ENCODE measurements around the gene IL12RB2.
"Not testable (repeated sequence)": the region's sequence is repeated elsewhere in the genome, so short reads cannot be mapped to it uniquely, and the experiment has no call there.

Gene IL12RB2

DNA sequence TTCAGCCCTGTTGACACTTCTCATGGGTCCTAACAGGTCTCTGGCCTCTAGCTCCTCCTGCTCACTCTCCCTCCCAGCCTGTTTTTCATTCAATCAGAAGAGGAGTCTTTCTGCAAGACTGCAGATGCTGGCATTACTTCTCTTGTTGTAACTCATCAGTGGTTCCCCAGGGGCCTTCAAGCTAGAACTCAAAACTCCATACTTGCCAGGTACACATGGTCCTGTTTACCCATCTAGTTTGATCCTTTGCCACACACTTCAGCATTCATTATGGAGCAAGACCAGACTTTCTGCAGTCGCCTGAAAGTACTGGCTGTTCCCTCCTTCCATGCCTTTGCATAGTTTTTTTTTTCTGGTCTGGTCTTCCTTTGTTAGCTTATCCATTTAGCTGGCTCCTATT is 74.6 kb downstream of the IL12RB2 start:
- H3K9me3 ChIP-seq (ENCODE audit: control insufficient read depth, insufficient read depth, low read length), result peaks cover 14% of the 10 kb centered on the region
- no peak overlapping the region for H3K4me3 ChIP-seq (ENCODE audit: low read depth, low read length)
- H3K27me3 ChIP-seq (ENCODE audit: control insufficient read depth, insufficient read depth, low read length), result no peaks in the 10 kb centered on the region
- no peaks in the 10 kb centered on the region for H3K4me1 ChIP-seq (ENCODE audit: control insufficient read depth, insufficient read depth, low read length)
- no peaks in the 10 kb centered on the region for H3K36me3 ChIP-seq (ENCODE audit: control insufficient read depth, insufficient read depth, low read length)
- H3K9ac ChIP-seq (ENCODE audit: low read depth, low read length), result no peak overlapping the region

DNA sequence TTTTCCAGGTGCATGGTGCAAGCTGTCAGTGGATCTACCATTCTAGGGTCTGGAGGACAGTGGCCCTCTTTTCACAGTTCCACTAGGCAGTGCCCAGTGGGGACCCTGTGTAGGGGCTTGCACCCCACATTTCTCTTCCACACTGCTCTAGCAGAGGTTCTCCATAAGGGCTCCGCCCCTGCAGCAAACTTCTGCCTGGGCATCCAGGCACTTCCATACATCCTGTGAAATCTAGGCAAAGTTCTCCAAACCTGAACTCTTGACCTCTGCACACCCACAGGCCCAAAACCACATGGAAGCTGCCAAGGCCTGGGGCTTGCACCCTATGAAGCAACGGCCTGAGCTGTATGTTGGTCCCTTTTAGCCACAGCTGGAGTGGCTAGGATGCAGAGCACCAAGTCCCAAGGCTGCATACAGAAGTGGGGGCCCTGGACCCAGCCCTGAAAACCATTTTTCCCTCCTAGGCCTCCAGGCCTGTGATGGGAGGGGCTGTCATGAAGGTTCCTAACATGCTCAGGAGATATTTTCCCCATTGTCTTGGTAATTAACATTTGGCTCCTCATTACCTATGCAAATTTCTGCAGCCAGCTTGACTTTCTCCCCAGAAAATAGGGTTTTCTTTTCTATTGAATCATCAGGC is 76.4 kb downstream of the IL12RB2 start:
- Histone ChIP-seq H3K4me1 (ENCODE audit: control insufficient read depth, insufficient read depth, low read length) (no peaks in the 10 kb centered on the region), H3K9me3 (ENCODE audit: control insufficient read depth, insufficient read depth, low read length) (peaks cover 14% of the 10 kb centered on the region), H3K36me3 (ENCODE audit: control insufficient read depth, insufficient read depth, low read length) (no peaks in the 10 kb centered on the region), H3K9ac (ENCODE audit: low read depth, low read length) (no peak overlapping the region), H3K4me3 (ENCODE audit: low read depth, low read length) (no peak overlapping the region), H3K27me3 (ENCODE audit: control insufficient read depth, insufficient read depth, low read length) (no peaks in the 10 kb centered on the region)

DNA sequence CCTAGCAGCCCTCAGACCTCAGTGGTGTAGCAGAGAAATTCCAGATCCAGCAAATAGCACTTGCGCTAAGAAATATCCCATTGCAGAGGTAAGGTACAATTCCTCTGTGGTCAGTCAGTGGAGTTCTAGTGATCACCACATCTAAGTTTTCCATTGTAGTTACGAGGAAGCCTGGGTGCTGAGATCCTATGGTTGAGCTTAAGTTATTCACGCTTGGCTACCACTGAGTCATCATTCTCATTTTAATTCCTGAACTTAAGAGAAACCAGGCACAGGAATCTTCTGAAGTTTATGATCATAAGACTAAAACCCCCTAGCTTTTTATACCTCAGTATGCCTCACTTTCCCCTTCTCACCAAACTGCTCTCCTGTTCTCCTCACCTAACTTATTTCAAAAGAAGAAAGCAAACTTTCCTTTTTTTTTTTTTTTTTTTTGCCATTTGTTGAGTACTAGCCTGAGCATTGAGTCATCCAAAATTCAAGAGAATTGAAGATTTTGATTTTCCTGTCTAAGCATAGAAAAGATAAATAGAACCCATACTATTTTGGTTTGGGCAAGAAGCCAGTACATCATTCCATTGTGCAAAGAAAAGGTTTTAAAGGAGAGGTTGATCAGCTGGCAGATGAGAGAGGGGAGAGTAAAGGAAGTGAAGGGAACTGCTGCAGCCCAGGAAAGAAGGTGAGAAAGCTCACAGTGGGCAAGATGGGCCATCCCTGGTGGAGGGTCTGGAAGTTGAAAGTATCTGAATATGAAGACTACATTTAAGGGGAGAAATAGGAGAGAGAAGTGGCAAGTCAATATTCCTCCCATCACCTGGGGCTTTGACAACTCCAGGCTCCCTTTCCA is 82.6 kb downstream of the IL12RB2 start:
- Histone ChIP-seq H3K9me3 (ENCODE audit: control insufficient read depth, insufficient read depth, low read length) (no peaks in the 10 kb centered on the region), H3K4me3 (ENCODE audit: low read depth, low read length) (no peak overlapping the region), H3K27me3 (ENCODE audit: control insufficient read depth, insufficient read depth, low read length) (no peaks in the 10 kb centered on the region), H3K36me3 (ENCODE audit: control insufficient read depth, insufficient read depth, low read length) (peaks cover 6% of the 10 kb centered on the region), H3K4me1 (ENCODE audit: control insufficient read depth, insufficient read depth, low read length) (peaks cover 12% of the 10 kb centered on the region), H3K9ac (ENCODE audit: low read depth, low read length) (no peak overlapping the region)

DNA sequence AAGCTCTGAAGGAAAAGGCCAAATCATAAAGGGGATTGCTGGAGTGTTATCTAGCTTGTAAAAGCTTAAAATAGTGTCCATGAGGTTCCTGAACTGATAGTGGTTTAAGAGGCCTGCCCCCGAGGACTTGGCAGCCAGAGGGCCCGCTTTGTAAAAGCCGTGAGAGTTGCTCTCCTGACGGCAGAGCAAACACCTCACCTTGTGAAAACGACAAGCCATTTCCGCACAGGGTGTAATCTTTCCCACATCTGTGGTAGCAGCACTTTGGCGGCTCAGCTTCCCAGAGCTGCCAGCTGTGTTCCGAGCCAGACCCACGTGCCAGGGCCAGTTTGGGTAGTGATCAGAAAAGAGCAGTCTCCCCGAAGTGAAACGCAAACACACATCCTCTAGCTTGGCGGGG is 85.6 kb downstream of the IL12RB2 start:
- Histone ChIP-seq H3K9me3 (ENCODE audit: control insufficient read depth, insufficient read depth, low read length) (no peaks in the 10 kb centered on the region), H3K4me3 (ENCODE audit: low read depth, low read length) (no peak overlapping the region), H3K4me1 (ENCODE audit: control insufficient read depth, insufficient read depth, low read length) (peaks cover 12% of the 10 kb centered on the region), H3K36me3 (ENCODE audit: control insufficient read depth, insufficient read depth, low read length) (peaks cover 9% of the 10 kb centered on the region), H3K27me3 (ENCODE audit: control insufficient read depth, insufficient read depth, low read length) (no peaks in the 10 kb centered on the region), H3K9ac (ENCODE audit: low read depth, low read length) (no peak overlapping the region)

DNA sequence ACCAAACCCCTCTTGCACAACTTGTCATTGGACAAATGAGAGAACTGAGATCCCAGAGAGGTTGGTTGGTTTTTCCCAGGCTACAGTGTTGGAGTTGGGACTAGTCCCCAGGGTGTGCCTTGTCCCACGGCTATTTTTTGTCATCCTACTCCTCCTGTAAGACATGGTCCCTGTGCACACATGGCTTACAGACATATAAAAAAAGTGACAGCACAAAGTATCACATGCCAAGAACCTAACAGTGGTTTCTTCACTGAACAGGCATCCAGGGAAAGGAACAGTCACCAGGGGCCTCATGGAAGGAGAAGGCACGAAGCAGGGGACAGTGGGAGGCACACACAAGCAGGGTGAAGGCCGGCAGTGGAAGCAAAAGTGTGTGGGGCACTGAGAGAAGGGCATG is 86.1 kb downstream of the IL12RB2 start:
- Histone ChIP-seq H3K36me3 (ENCODE audit: control insufficient read depth, insufficient read depth, low read length) (peaks cover 9% of the 10 kb centered on the region), H3K27me3 (ENCODE audit: control insufficient read depth, insufficient read depth, low read length) (no peaks in the 10 kb centered on the region), H3K4me3 (ENCODE audit: low read depth, low read length) (no peak overlapping the region), H3K9ac (ENCODE audit: low read depth, low read length) (no peak overlapping the region), H3K9me3 (ENCODE audit: control insufficient read depth, insufficient read depth, low read length) (no peaks in the 10 kb centered on the region), H3K4me1 (ENCODE audit: control insufficient read depth, insufficient read depth, low read length) (peaks cover 15% of the 10 kb centered on the region)

DNA sequence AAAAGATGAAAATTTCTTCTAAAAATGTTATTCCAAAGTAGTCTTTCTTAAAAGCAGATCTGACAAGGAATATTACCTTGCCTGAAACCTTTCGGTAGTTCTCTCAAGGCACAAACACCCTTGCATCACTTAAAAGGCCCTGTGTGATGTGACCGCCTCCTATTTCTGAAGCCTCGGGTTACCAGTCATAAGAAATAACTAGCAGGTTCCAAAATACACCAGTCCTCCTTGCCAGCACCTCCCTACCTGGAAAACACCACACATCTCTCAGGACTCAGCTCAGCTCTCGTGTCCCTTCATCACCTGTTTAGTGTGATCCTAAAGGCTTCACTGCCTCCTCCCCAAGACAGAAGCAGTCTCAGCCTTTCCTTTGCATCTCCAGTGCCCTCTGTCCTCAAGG is 86.9 kb downstream of the IL12RB2 start:
- Histone ChIP-seq H3K27me3 (ENCODE audit: control insufficient read depth, insufficient read depth, low read length) (no peaks in the 10 kb centered on the region), H3K9ac (ENCODE audit: low read depth, low read length) (no peak overlapping the region), H3K36me3 (ENCODE audit: control insufficient read depth, insufficient read depth, low read length) (peaks cover 9% of the 10 kb centered on the region), H3K4me1 (ENCODE audit: control insufficient read depth, insufficient read depth, low read length) (peaks cover 22% of the 10 kb centered on the region), H3K4me3 (ENCODE audit: low read depth, low read length) (no peak overlapping the region), H3K9me3 (ENCODE audit: control insufficient read depth, insufficient read depth, low read length) (no peaks in the 10 kb centered on the region)

DNA sequence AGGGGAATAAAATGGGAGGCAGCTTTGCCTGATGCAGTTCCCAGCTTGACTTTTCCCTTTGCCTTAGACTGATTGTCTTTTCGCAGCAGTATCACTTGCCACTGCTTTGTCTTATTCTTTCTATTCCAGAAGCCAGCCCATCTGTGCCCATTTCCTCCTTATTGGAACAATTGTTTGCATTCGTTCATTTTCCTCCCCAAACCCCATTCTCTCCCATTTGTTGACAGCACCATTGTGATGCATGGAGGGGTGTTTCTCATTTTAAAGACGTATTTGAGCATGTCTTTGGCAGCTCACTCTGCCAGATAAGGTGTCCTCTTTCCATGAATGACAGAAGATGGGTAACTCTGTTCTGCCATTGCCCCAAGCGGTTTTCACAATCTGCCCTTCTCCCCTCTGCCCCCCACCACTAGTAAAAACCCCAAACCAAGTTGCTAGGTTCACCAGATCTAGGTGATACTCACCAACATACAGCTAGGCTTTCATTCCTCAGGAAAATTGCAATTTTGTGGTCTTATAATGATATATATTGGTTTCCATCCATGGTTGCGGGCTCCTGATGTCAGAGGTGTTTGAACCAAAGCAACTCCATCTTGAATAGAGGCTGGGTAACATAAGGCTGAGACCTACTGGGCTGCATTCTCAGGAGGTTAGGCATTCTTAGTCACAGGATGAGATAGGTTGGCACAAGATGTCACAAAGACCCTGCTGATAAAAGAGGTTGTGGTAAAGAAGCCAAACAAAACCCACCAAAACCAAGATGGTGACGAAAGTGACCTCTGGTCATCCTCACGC is 91.7 kb downstream of the IL12RB2 start:
- H3K4me3 ChIP-seq (ENCODE audit: low read depth, low read length), result no peak overlapping the region
- peaks cover 2% of the 10 kb centered on the region for H3K36me3 ChIP-seq (ENCODE audit: control insufficient read depth, insufficient read depth, low read length)
- no peaks in the 10 kb centered on the region for H3K9me3 ChIP-seq (ENCODE audit: control insufficient read depth, insufficient read depth, low read length)
- no peaks in the 10 kb centered on the region for H3K27me3 ChIP-seq (ENCODE audit: control insufficient read depth, insufficient read depth, low read length)
- peaks cover 18% of the 10 kb centered on the region for H3K4me1 ChIP-seq (ENCODE audit: control insufficient read depth, insufficient read depth, low read length)
- no peak overlapping the region for H3K9ac ChIP-seq (ENCODE audit: low read depth, low read length)

DNA sequence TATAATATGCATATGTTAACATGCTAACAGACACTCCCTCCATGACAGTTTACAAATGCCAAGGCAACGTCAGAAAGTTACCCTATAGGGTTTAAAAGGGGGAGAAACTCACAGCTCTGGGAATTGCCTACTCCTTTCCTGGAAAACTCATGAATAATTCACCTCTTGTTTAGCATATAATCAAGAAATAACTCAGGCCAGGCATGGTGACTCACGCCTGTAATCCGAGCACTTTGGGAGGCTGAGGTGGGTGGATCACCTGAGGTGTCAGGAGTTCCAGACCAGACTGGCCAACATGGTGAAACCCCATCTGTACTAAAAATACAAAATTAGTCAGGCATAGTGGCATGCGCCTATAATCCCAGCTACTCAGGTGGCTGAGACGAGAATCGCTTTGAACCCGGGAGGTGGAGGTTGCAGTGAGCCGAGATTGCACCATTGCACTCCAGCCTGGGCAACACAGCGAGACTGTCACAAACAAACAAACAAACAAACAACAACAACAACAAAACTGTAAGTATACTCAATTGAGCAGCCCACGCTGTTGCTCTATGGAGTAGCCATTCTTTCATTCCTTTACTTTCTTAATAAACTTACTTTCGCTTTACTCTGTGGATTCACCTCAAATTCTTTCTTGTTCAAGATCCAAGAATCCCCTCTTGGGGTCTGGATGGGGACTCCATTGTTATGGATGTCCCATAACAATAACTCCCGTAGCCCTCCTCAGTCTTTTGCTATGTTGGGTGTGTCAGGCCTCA is 92.5 kb downstream of the IL12RB2 start:
- H3K9ac ChIP-seq (ENCODE audit: low read depth, low read length); H3K27me3 ChIP-seq (ENCODE audit: control insufficient read depth, insufficient read depth, low read length); H3K4me3 ChIP-seq (ENCODE audit: low read depth, low read length); H3K9me3 ChIP-seq (ENCODE audit: control insufficient read depth, insufficient read depth, low read length); H3K36me3 ChIP-seq (ENCODE audit: control insufficient read depth, insufficient read depth, low read length): not testable (repeated sequence)
- peaks cover 18% of the 10 kb centered on the region for H3K4me1 ChIP-seq (ENCODE audit: control insufficient read depth, insufficient read depth, low read length)

DNA sequence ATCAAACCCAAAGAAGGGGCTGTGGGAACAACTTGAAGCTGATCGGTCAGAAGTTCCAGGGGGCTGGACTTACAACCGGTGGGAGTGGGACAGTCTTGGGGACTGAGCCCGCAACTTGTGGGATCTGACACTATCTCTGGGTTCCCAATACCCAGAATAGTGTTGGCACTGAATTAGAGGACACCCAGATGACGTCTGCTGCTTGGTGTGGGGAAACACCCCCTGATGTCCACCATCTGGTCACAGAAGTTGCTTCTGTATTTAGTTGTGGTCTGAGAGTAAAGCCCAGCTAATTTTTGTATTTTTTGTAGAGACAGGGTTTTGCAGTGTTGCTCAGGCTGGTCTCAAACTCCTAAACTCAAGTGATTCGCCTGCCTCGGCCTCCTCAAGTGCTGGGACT is 93.8 kb downstream of the IL12RB2 start:
- no peak overlapping the region for H3K4me3 ChIP-seq (ENCODE audit: low read depth, low read length)
- no peaks in the 10 kb centered on the region for H3K36me3 ChIP-seq (ENCODE audit: control insufficient read depth, insufficient read depth, low read length)
- H3K9me3 ChIP-seq (ENCODE audit: control insufficient read depth, insufficient read depth, low read length), result no peaks in the 10 kb centered on the region
- H3K9ac ChIP-seq (ENCODE audit: low read depth, low read length), result no peak overlapping the region
- H3K27me3 ChIP-seq (ENCODE audit: control insufficient read depth, insufficient read depth, low read length), result no peaks in the 10 kb centered on the region
- peaks cover 18% of the 10 kb centered on the region for H3K4me1 ChIP-seq (ENCODE audit: control insufficient read depth, insufficient read depth, low read length)

DNA sequence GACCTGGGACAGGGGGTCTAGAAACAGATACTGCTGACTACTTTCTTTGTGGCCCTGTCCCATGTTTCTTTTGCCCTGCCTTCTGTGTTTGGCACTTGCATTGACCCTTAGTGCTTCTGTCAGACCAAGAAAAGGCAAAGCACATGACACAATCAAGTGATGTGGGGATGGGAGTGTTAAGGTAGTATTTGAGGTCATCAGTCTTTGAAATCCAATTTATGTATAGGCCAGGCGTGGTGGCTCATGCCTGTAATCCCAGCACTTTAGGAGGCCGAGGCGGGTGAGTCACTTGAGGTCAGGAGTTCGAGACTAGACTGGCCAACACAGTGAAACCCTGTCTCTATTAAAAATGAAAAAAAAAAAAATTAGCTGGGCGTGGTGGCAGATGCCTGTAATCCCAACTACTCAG is 96.5 kb downstream of the IL12RB2 start:
- H3K27me3 ChIP-seq (ENCODE audit: control insufficient read depth, insufficient read depth, low read length), result no peaks in the 10 kb centered on the region
- peaks cover 11% of the 10 kb centered on the region for H3K4me1 ChIP-seq (ENCODE audit: control insufficient read depth, insufficient read depth, low read length)
- H3K36me3 ChIP-seq (ENCODE audit: control insufficient read depth, insufficient read depth, low read length), result no peaks in the 10 kb centered on the region
- no peak overlapping the region for H3K9ac ChIP-seq (ENCODE audit: low read depth, low read length)
- H3K4me3 ChIP-seq (ENCODE audit: low read depth, low read length), result no peak overlapping the region
- no peaks in the 10 kb centered on the region for H3K9me3 ChIP-seq (ENCODE audit: control insufficient read depth, insufficient read depth, low read length)

DNA sequence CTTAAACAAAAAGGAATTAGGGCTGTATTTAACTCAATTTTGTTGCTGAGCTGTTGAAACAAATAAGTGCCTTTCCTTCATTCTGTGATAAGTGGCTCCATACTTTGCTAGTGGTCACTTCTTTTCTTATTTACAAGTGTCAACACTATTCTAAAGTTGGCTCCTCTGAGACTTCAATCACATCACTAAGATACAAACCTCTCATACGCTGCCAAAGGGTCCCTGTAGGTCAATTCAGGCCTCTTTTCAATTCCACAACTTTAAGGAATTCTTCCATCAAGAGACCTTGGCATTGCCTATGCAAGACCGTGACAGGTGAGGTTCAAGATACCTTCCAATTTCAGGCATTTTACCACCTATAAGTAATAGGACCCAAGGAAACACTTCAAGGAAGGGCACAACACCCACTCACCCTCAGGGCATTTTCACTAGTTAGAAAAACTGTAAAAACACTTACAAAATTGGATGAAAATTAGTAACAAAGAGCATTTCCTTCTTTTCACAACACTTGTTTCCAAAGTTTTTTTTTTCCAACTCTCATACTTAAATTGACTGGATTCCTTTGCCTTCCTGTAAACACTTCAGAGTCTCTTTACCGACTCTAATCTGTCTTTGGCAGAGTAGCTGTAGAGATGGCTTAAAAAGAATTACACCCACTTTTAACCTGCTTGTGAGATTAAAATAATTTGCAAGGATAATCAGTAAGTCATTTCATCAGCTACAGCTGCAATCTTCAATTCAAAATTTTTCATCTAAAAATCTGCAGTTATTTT is 98.0 kb downstream of the IL12RB2 start:
- H3K4me3 ChIP-seq (ENCODE audit: low read depth, low read length), result no peak overlapping the region
- no peak overlapping the region for H3K9ac ChIP-seq (ENCODE audit: low read depth, low read length)
- no peaks in the 10 kb centered on the region for H3K36me3 ChIP-seq (ENCODE audit: control insufficient read depth, insufficient read depth, low read length)
- peaks cover 3% of the 10 kb centered on the region for H3K4me1 ChIP-seq (ENCODE audit: control insufficient read depth, insufficient read depth, low read length)
- no peaks in the 10 kb centered on the region for H3K9me3 ChIP-seq (ENCODE audit: control insufficient read depth, insufficient read depth, low read length)
- no peaks in the 10 kb centered on the region for H3K27me3 ChIP-seq (ENCODE audit: control insufficient read depth, insufficient read depth, low read length)
